MM.1S (cell line): ENCODE results near the gene ITGB6.
"Not testable (repeated sequence)": the region's sequence is repeated elsewhere in the genome, so short reads cannot be mapped to it uniquely, and the experiment has no call there.

Experiments
- DNase-seq: peaks from one replicate; pipeline ENCODE4 v3.0.0-alpha.2; 2015
- H2AFZ ChIP-seq: fragments of 300-600 bp; sonication (generic); 2 replicates; pipeline ENCODE4 v1.6.0; 2016; ENCODE audit warnings: antibody characterized with exemption, low read length
- H3F3A ChIP-seq: fragments of 300-600 bp; sonication (generic); 2 replicates; pipeline ENCODE4 v1.6.1; 2016; ENCODE audit warnings: mild to moderate bottlenecking, antibody characterized with exemption, low read length, moderate library complexity, mixed read lengths; ENCODE audit not compliant: insufficient read depth
- H3K27ac ChIP-seq: fragments of 300-600 bp; sonication (generic); 2 replicates; pipeline ENCODE4 v1.5.1; 2016; ENCODE audit warnings: mild to moderate bottlenecking, low read length
- H3K27me3 ChIP-seq: fragments of 300-600 bp; sonication (generic); replicated peaks from 2 replicates; pipeline ENCODE4 v1.6.0; 2016; ENCODE audit warnings: low read length; ENCODE audit not compliant: insufficient read depth
- H3K36me3 ChIP-seq: fragments of 300-600 bp; sonication (generic); replicated peaks from 2 replicates; pipeline ENCODE4 v1.6.1; 2016; ENCODE audit warnings: mild to moderate bottlenecking, low read length, mixed read lengths; ENCODE audit not compliant: insufficient read depth
- H3K4me1 ChIP-seq: fragments of 300-600 bp; sonication (generic); 2 replicates; pipeline ENCODE4 v1.6.1; 2016; ENCODE audit warnings: low read length, mixed read lengths
- H3K4me2 ChIP-seq: fragments of 300-600 bp; sonication (generic); 2 replicates; pipeline ENCODE4 v1.6.0; 2016; ENCODE audit warnings: low read depth, low read length
- H3K4me3 ChIP-seq: fragments of 300-600 bp; sonication (generic); 2 replicates; pipeline ENCODE4 v1.5.1; 2016; ENCODE audit warnings: low read length, mixed read lengths
- H3K79me2 ChIP-seq: fragments of 300-600 bp; sonication (generic); 2 replicates; pipeline ENCODE4 v1.6.1; 2016; ENCODE audit warnings: mixed run types, low read length, mixed read lengths
- H3K9ac ChIP-seq: fragments of 300-600 bp; sonication (generic); 2 replicates; pipeline ENCODE4 v1.6.1; 2016; ENCODE audit warnings: low read length, mixed read lengths
- H3K9me2 ChIP-seq: fragments of 300-600 bp; sonication (generic); replicated peaks from 2 replicates; pipeline ENCODE4 v1.6.1; 2016; ENCODE audit warnings: mild to moderate bottlenecking, low read length, mixed read lengths; ENCODE audit not compliant: insufficient read depth
- H3K9me3 ChIP-seq: fragments of 300-600 bp; sonication (generic); replicated peaks from 2 replicates; pipeline ENCODE4 v1.6.1; 2016; ENCODE audit warnings: mild to moderate bottlenecking, low read length, mixed read lengths; ENCODE audit not compliant: insufficient read depth
- H4K20me1 ChIP-seq: fragments of 300-600 bp; sonication (generic); 2 replicates; pipeline ENCODE4 v1.6.1; 2016; ENCODE audit warnings: mild to moderate bottlenecking, low read length, moderate library complexity, mixed read lengths; ENCODE audit not compliant: insufficient read depth
- EZH2 ChIP-seq: fragments of 300-600 bp; sonication (generic); optimal IDR thresholded peaks from 2 replicates; pipeline ENCODE3; 2017; ENCODE audit warnings: low read depth, mild to moderate bottlenecking, antibody characterized with exemption, low read length, mixed read lengths
- EZH2phosphoT487 ChIP-seq: fragments of 300-600 bp; sonication (generic); IDR thresholded peaks from 2 replicates; pipeline ENCODE4 v1.6.1; 2018; ENCODE audit warnings: antibody characterized with exemption, low read length
- TF ChIP-seq, protein P1 (sequence below): fragments of 300-600 bp; sonication (generic); IDR thresholded peaks from 2 replicates; pipeline ENCODE4 v1.5.1; 2016; ENCODE audit warnings: antibody characterized with exemption, low read length, mixed read lengths

The ITGB6 gene

DNA sequence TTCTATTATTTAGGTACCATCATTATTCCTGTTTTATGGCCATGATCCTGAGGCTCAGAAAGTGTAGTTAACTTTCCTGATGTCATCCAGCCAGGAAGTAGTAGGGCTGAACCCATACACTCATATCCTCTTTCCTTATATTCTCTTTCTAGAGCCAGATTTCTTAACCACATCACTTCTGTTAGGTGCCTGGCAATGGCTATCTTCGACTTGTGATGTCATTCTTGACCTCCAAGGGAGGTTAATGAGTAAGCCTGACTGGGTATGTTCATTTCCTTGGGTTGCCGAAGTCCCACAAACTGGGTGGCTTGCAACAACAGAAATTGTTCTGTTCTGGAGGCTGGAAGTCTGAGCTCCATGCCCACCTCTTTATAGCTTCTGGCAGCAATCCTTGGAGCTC, 43.4 kb downstream of the ITGB6 start:
- H2AFZ ChIP-seq = no peak overlapping the region
- TF ChIP-seq EZH2phosphoT487 (no peak), EZH2 (no peak)
- TF ChIP-seq, protein P1, sequence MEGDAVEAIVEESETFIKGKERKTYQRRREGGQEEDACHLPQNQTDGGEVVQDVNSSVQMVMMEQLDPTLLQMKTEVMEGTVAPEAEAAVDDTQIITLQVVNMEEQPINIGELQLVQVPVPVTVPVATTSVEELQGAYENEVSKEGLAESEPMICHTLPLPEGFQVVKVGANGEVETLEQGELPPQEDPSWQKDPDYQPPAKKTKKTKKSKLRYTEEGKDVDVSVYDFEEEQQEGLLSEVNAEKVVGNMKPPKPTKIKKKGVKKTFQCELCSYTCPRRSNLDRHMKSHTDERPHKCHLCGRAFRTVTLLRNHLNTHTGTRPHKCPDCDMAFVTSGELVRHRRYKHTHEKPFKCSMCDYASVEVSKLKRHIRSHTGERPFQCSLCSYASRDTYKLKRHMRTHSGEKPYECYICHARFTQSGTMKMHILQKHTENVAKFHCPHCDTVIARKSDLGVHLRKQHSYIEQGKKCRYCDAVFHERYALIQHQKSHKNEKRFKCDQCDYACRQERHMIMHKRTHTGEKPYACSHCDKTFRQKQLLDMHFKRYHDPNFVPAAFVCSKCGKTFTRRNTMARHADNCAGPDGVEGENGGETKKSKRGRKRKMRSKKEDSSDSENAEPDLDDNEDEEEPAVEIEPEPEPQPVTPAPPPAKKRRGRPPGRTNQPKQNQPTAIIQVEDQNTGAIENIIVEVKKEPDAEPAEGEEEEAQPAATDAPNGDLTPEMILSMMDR = no peak
- H3K4me1 ChIP-seq = no peaks in the 10 kb centered on the region

DNA sequence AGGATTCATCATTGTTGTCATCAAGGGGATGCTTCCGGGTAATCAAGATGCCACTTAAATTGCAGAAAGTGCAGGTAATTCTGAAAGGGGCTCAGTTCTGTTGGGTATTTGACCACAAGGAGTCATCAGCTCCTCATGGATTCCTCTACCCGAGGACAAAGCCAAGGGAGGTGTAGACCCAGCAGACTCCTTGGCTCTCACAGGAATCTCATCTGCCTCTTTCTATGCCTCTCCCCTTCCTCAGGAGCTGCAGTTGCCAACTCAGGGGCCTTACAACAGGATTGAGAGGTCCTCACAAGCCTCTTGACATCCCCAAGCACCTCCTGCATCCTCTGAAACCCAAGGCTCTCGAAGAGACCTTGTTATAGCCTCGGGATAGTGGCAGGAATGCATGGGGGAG, 44.0 kb downstream of the ITGB6 start:
- no peak for TF ChIP-seq EZH2
- no peak for TF ChIP-seq EZH2phosphoT487
- TF ChIP-seq, protein P1 = no peak
- no peak for DNase-seq
- Histone ChIP-seq H2AFZ (no peak overlapping the region), H3K27ac (no peak overlapping the region), H3K4me2 (no peak overlapping the region), H3K27me3 (no peaks in the 10 kb centered on the region), H3K9ac (no peak overlapping the region), H3K9me2 (no peaks in the 10 kb centered on the region), H3K36me3 (no peaks in the 10 kb centered on the region), H3K4me1 (no peaks in the 10 kb centered on the region), H4K20me1 (no peaks in the 10 kb centered on the region), H3K9me3 (no peaks in the 10 kb centered on the region), H3K79me2 (no peaks in the 10 kb centered on the region), H3K4me3 (no peak overlapping the region), H3F3A (no peaks in the 10 kb centered on the region)

More for the DNA sequence above, 43.4 kb downstream of the ITGB6 start:
- Histone ChIP-seq H3K27me3 (no peaks in the 10 kb centered on the region), H3K9me3 (no peaks in the 10 kb centered on the region), H3K9me2 (no peaks in the 10 kb centered on the region), H3K4me2 (no peak overlapping the region), H3K27ac (no peak overlapping the region), H3K79me2 (no peaks in the 10 kb centered on the region), H3K36me3 (no peaks in the 10 kb centered on the region), H3K4me3 (no peak overlapping the region), H3F3A (no peaks in the 10 kb centered on the region), H4K20me1 (no peaks in the 10 kb centered on the region), H3K9ac (no peak overlapping the region)
- DNase-seq = no peak

- not testable (repeated sequence) for H3K4me2 ChIP-seq, H3K27me3 ChIP-seq, H3K36me3 ChIP-seq, H3K9me3 ChIP-seq, DNase-seq, H3K9me2 ChIP-seq, H3F3A ChIP-seq, H3K4me3 ChIP-seq, H2AFZ ChIP-seq, H3K9ac ChIP-seq, H3K79me2 ChIP-seq, H3K27ac ChIP-seq, H4K20me1 ChIP-seq
- H3K4me1 ChIP-seq = peaks cover 26% of the 10 kb centered on the region
Observed at GRCh38 chr2:160148419-160148818, 51.7 kb downstream of the ITGB6 start.

DNA sequence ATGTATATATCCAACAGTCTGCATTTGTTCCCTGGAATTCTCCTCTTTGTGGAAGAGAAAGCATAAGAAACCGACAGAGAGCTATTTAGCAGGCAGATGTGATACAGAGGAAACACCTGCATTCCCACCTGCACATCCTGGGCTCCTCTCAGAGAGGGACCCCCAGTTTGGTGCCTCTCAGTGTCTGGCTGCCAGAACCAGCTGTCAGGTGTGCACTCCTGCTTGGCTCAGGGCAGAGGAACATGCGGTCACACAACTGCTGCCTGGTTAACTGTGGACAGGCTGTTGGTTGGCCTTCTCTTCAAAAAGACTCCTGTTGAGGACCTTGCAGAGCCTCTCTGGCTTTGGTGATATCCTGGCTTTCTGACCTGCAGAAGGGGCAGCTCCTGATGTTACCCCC, 54.6 kb downstream of the ITGB6 start:
- Histone ChIP-seq H3K4me3 (no peak overlapping the region), H3K27me3 (no peaks in the 10 kb centered on the region), H3F3A (peaks cover 6% of the 10 kb centered on the region; the same call in 1 of the 2 replicates), H3K27ac (peak overlapping the region; percentile 1; the same call in 1 of the 2 replicates), H4K20me1 (no peaks in the 10 kb centered on the region), H3K4me1 (peaks cover 26% of the 10 kb centered on the region), H3K9me3 (no peaks in the 10 kb centered on the region), H3K4me2 (peak overlapping the region; percentile 13; the same call in 1 of the 2 replicates), H3K36me3 (no peaks in the 10 kb centered on the region), H3K79me2 (no peaks in the 10 kb centered on the region), H2AFZ (no peak overlapping the region), H3K9me2 (no peaks in the 10 kb centered on the region), H3K9ac (no peak overlapping the region)
- DNase-seq = peak; percentile 74
- TF ChIP-seq EZH2 (no peak), EZH2phosphoT487 (no peak)
- TF ChIP-seq, protein P1 = no peak
